Fibroblast of skin of abdomen (primary cell): ENCODE data around the gene IL16.

Source experiments
- DNase-seq: peaks from one replicate; pipeline ENCODE4 v3.0.0-alpha.2; 2013

The IL16 gene

GRCh38 chr15:81277851-81278250 lies 81.2 kb downstream of the IL16 start:
- no peak for DNase-seq

- no peak for DNase-seq
These were observed 81.8 kb downstream of the IL16 start for GRCh38 chr15:81278306-81279029.

- DNase-seq: no peak
These were observed 83.2 kb downstream of the IL16 start for GRCh38 chr15:81279621-81280485.

- DNase-seq: no peak
These were observed 84.2 kb downstream of the IL16 start for GRCh38 chr15:81280696-81281455.

- DNase-seq: no peak
These were observed 84.7 kb downstream of the IL16 start for GRCh38 chr15:81281456-81281735.

GRCh38 chr15:81281766-81282605 lies 85.3 kb downstream of the IL16 start:
- DNase-seq: no peak

GRCh38 chr15:81282606-81282895 lies 85.9 kb downstream of the IL16 start:
- no peak for DNase-seq

GRCh38 chr15:81282911-81283310 lies 86.2 kb downstream of the IL16 start:
- DNase-seq: no peak

GRCh38 chr15:81284256-81285031 lies 87.8 kb downstream of the IL16 start:
- DNase-seq: no peak

GRCh38 chr15:81285461-81285860 lies 88.8 kb downstream of the IL16 start:
- no peak for DNase-seq

- no peak for DNase-seq
These were observed 90.0 kb downstream of the IL16 start for GRCh38 chr15:81286621-81287121.

GRCh38 chr15:81288040-81288439 lies 91.4 kb downstream of the IL16 start:
- no peak for DNase-seq

- no peak for DNase-seq
These were observed 91.9 kb downstream of the IL16 start for GRCh38 chr15:81288616-81289015.

- DNase-seq: no peak
These were observed 93.2 kb downstream of the IL16 start for GRCh38 chr15:81289910-81290309.

- no peak for DNase-seq
These were observed 95.3 kb downstream of the IL16 start for GRCh38 chr15:81291916-81292522.

GRCh38 chr15:81292523-81293001 lies 95.9 kb downstream of the IL16 start:
- DNase-seq: no peak

- no peak for DNase-seq
These were observed 97.2 kb downstream of the IL16 start for GRCh38 chr15:81293728-81294515.

GRCh38 chr15:81294516-81294880 lies 97.8 kb downstream of the IL16 start:
- no peak for DNase-seq

- DNase-seq: no peak
These were observed 98.9 kb downstream of the IL16 start for GRCh38 chr15:81295486-81296121.

- DNase-seq: no peak
These were observed 99.5 kb downstream of the IL16 start for GRCh38 chr15:81296186-81296585.
